GM12878 (cell line): ENCODE measurements around the gene ATRNL1. TPM values are rescaled to one million over a fixed set of nuclear protein-coding genes. Genes with fewer than 3 reads are reported as not detected.

Experiments
- ATAC-seq: fragments of 200-7000 bp; cut with Tn5 transposase; 3 replicates; pipeline ENCODE4 v1.9.1; 2020; ENCODE audit warnings: mild to moderate bottlenecking, moderate library complexity
- BruUV-seq: library from RNA; stranded (reverse); fragments of 400-500 nt; replicated peaks from 2 replicates; lab custom pipeline; 2021; lab: Mats Ljungman, UMichigan
- CTCF ChIA-PET: fragments of 300-600 bp; sonication (Branson Sonifier 250); formaldehyde crosslinking; extraction: SDS; loops from one replicate; lab custom pipeline; 2021; ENCODE audit warnings: inconsistent platforms; lab: Yijun Ruan, JAX
- POLR2A ChIA-PET: fragments of 350-600 bp; formaldehyde crosslinking; extraction: SDS; loops from one replicate; lab custom pipeline; 2021; ENCODE audit warnings: inconsistent platforms; lab: Charles Lee
- RAD21 ChIA-PET: fragments of 300-600 bp; sonication (Branson Sonifier 250); formaldehyde crosslinking; loops from one replicate; lab custom pipeline; 2023; ENCODE audit warnings: antibody characterized with exemption; ENCODE audit not compliant: unreplicated experiment; lab: Charles Lee
- SMC1A ChIA-PET: fragments of 300-600 bp; sonication (Branson Sonifier 250); formaldehyde crosslinking; loops from one replicate; lab custom pipeline; 2023; ENCODE audit not compliant: unreplicated experiment, uncharacterized antibody; lab: Charles Lee
- DNase-seq: peaks from one replicate; pipeline ENCODE4 v3.0.0-alpha.2; 2011; ENCODE audit warnings: low read depth, low spot score
- FAIRE-seq: peaks from 3 replicates; lab custom pipeline; 2011; peaks lifted over from hg19 to GRCh38; lab: Jason Lieb, UNC
- H2AFZ ChIP-seq: 2 replicates; pipeline ENCODE4 v1.6.0; 2011; ENCODE audit warnings: low read depth, low read length, control low read depth; ENCODE audit not compliant: control insufficient read depth
- H3K27ac ChIP-seq: 2 replicates; pipeline ENCODE4 v1.5.1; 2011; ENCODE audit warnings: control low read depth; ENCODE audit not compliant: control insufficient read depth, insufficient read depth
- H3K27me3 ChIP-seq, 2 experiments: replicated peaks in 1 of 2; 2 replicates each; pipeline versions ENCODE4 v1.6.0 to v1.6.1; 2011; ENCODE audit warnings: low read length in 1 of 2; ENCODE audit not compliant: control insufficient read depth in 2 of 2, insufficient read depth in 2 of 2
- H3K36me3 ChIP-seq, 2 experiments: 2 replicates each; pipeline ENCODE4 v1.5.1; 2011; ENCODE audit warnings: low read length in 1 of 2; ENCODE audit not compliant: control insufficient read depth in 2 of 2, insufficient read depth in 2 of 2
- H3K4me1 ChIP-seq: 2 replicates; pipeline ENCODE4 v1.6.1; 2011; ENCODE audit warnings: mild to moderate bottlenecking, low read length, moderate library complexity, mixed read lengths; ENCODE audit not compliant: control insufficient read depth, insufficient read depth
- H3K4me2 ChIP-seq: 2 replicates; pipeline ENCODE4 v1.6.0; 2011; ENCODE audit warnings: control low read depth; ENCODE audit not compliant: control insufficient read depth, insufficient read depth
- H3K4me3 ChIP-seq: fragments of 200-600 bp; sonication (generic); 2 replicates; pipeline ENCODE4 v1.5.1; 2016
- H3K79me2 ChIP-seq: 2 replicates; pipeline ENCODE4 v1.6.0; 2011; ENCODE audit warnings: low read length; ENCODE audit not compliant: control insufficient read depth, insufficient read depth
- H3K9ac ChIP-seq: 2 replicates; pipeline ENCODE4 v1.8.0; 2011; ENCODE audit warnings: low read length, control low read depth, mixed read lengths; ENCODE audit not compliant: control insufficient read depth, insufficient read depth
- H3K9me3 ChIP-seq: replicated peaks from 3 replicates; pipeline ENCODE4 v1.5.1; 2011; ENCODE audit warnings: mild to moderate bottlenecking, low read length; ENCODE audit not compliant: control insufficient read depth, insufficient read depth
- H4K20me1 ChIP-seq: 2 replicates; pipeline ENCODE4 v1.6.0; 2011; ENCODE audit not compliant: control insufficient read depth, insufficient read depth
- CEBPB ChIP-seq, 2 experiments: fragments of 150-350 bp in 1 of 2; IDR thresholded peaks; 2 replicates each; pipeline ENCODE4 v1.6.1; 2012 to 2014; ENCODE audit warnings: low read depth in 2 of 2, low read length in 2 of 2, borderline replicate concordance in 1 of 2, inconsistent platforms in 1 of 2
- HDAC2 ChIP-seq: fragments of 200-600 bp; sonication (generic); IDR thresholded peaks from 2 replicates; pipeline ENCODE4 v1.6.1; 2017
- MXI1 ChIP-seq: fragments of 150-350 bp; IDR thresholded peaks from 2 replicates; pipeline ENCODE4 v1.6.1; 2011; ENCODE audit warnings: low read depth, mild to moderate bottlenecking, inconsistent platforms, low read length, improper control_type of control experiment
- SREBF1 ChIP-seq: IDR thresholded peaks from 2 replicates; pipeline ENCODE4 v1.6.1; 2012; ENCODE audit warnings: mild to moderate bottlenecking, low read length
- SUZ12 ChIP-seq: fragments of 200-600 bp; sonication (generic); IDR thresholded peaks from one replicate; pipeline ENCODE4 v1.6.1; 2018; ENCODE audit warnings: antibody characterized with exemption, mild to moderate bottlenecking; ENCODE audit not compliant: unreplicated experiment
- YBX1 ChIP-seq: fragments of 450-650 bp; IDR thresholded peaks from 2 replicates; pipeline ENCODE4 v1.6.1; 2016; ENCODE audit warnings: antibody characterized with exemption
- WGBS: methylation state at CpG from one replicate; pipeline ENCODE4 v1.1.6; 2016; ENCODE audit warnings: low lambda C conversion rate; ENCODE audit not compliant: insufficient replicate concordance, insufficient coverage; ENCODE audit errors: missing lambda C conversion rate; 5-methylcytosine and 5-hydroxymethylcytosine counted together
- in situ Hi-C: fragments of 300-500 bp; cut with MboI; formaldehyde crosslinking; loops from 9 replicates; pipeline ENCODE4 v1.14.3; 2018; ENCODE audit warnings: mixed read lengths
- intact Hi-C: fragments of 100-400 bp; cut with micrococcal nuclease; formaldehyde crosslinking; loops from one replicate; pipeline ENCODE4 v1.14.2; 2022; ENCODE audit not compliant: unreplicated experiment
- polyA plus RNA-seq, 11 experiments: library from polyadenylated mRNA; depleted of rRNA in 4 of 11; unstranded in 6 of 11; stranded (reverse) in 5 of 11; fragments of >200 nt; fragmentation: Nextera tagmentation in 4 of 11; fragmentation: Illumina TruSeq in 1 of 11; extraction: Ambion mirVana in 4 of 11; extraction: Trizol in 1 of 11; gene quantifications; 1 replicate in 1 of 11; 2 replicates in 10 of 11; pipeline versions ENCODE4 v1.2.1 to v1.2.3, GENCODE V29; 2011 to 2016; ENCODE audit warnings: inconsistent platforms in 2 of 11, missing spikeins in 2 of 11, low read depth in 1 of 11
- total RNA-seq, 4 experiments: library from RNA; depleted of rRNA in 3 of 4; stranded (reverse); fragments of >200 nt in 3 of 4; fragmentation: Illumina TruSeq in 1 of 4; extraction: Trizol in 1 of 4; gene quantifications; 2 replicates each; pipeline versions ENCODE4 v1.2.1 to v1.2.3, GENCODE V29; 2013 to 2021
- TF ChIP-seq, protein P1 (sequence below): IDR thresholded peaks from 2 replicates; pipeline ENCODE4 v1.6.1; 2012; ENCODE audit warnings: low read length, inconsistent platforms
- TF ChIP-seq, protein P2 (sequence below): fragments of 450-650 bp; IDR thresholded peaks from 2 replicates; pipeline ENCODE4 v1.6.1; 2017; ENCODE audit warnings: mild to moderate bottlenecking, moderate library complexity

The ATRNL1 gene
- total and polyA plus RNA-seq, 10 of the 15 experiments (the other 5 are each of a cell fraction or from before 2014, with no cell fraction given), result 0.03 to 1.4 (median 0.34) TPM

DNA sequence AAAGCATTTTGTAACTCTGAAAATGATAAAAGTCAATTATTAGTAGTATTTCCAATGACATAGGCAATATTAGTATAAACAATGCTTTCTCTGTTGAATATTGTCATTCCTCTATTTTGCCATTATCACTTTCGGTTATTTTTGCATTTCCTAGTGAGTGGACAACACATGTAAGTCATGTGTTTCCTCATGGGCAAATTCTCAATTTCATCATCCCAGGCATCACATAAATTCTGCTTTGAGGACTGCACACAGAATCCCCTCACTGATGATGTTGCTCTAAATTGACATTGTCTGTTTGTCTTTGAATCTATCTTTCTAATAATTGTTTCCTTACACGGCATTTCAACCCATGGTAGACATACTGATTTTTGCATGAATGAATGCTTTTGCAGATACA is 842.6 kb downstream of the ATRNL1 start:
- RAD21 ChIA-PET, result no interaction called here
- FAIRE-seq (no peak), ATAC-seq (no peak), DNase-seq (no peak)
- H3K4me2 ChIP-seq, result no peak overlapping the region
- BruUV-seq, result no TSS peak
- in situ Hi-C loops (no loop called here), intact Hi-C loops (no loop called here)
- H3K9me3 ChIP-seq, result no peaks in the 10 kb centered on the region
- no peaks in the 10 kb centered on the region for H3K79me2 ChIP-seq
- H3K4me3 ChIP-seq, result no peak overlapping the region
- no peak overlapping the region for H3K27ac ChIP-seq
- POLR2A ChIA-PET, result no interaction called here
- 57% methylated on average over 2 of the region's 2 CpGs for WGBS
- no peak overlapping the region for H3K9ac ChIP-seq
- H3K27me3 ChIP-seq, result no peaks in the 10 kb centered on the region; a peak in 1 of 4 replicates
- no peaks in the 10 kb centered on the region for H4K20me1 ChIP-seq
- SMC1A ChIA-PET, result no interaction called here
- CTCF ChIA-PET, result no interaction called here
- H3K4me1 ChIP-seq, result no peaks in the 10 kb centered on the region
- no peaks in the 10 kb centered on the region for H3K36me3 ChIP-seq
- TF ChIP-seq, protein P1, sequence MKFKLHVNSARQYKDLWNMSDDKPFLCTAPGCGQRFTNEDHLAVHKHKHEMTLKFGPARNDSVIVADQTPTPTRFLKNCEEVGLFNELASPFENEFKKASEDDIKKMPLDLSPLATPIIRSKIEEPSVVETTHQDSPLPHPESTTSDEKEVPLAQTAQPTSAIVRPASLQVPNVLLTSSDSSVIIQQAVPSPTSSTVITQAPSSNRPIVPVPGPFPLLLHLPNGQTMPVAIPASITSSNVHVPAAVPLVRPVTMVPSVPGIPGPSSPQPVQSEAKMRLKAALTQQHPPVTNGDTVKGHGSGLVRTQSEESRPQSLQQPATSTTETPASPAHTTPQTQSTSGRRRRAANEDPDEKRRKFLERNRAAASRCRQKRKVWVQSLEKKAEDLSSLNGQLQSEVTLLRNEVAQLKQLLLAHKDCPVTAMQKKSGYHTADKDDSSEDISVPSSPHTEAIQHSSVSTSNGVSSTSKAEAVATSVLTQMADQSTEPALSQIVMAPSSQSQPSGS, result no peak
- TF ChIP-seq SUZ12 (no peak), HDAC2 (no peak), CEBPB (IDR thresholded peaks at IDR 0.05; ENCODE audit: borderline replicate concordance in 1 of 2, low read depth in 2 of 2, low read length in 2 of 2) (no peak), YBX1 (no peak), SREBF1 (no peak), MXI1 (no peak)
- TF ChIP-seq, protein P2, sequence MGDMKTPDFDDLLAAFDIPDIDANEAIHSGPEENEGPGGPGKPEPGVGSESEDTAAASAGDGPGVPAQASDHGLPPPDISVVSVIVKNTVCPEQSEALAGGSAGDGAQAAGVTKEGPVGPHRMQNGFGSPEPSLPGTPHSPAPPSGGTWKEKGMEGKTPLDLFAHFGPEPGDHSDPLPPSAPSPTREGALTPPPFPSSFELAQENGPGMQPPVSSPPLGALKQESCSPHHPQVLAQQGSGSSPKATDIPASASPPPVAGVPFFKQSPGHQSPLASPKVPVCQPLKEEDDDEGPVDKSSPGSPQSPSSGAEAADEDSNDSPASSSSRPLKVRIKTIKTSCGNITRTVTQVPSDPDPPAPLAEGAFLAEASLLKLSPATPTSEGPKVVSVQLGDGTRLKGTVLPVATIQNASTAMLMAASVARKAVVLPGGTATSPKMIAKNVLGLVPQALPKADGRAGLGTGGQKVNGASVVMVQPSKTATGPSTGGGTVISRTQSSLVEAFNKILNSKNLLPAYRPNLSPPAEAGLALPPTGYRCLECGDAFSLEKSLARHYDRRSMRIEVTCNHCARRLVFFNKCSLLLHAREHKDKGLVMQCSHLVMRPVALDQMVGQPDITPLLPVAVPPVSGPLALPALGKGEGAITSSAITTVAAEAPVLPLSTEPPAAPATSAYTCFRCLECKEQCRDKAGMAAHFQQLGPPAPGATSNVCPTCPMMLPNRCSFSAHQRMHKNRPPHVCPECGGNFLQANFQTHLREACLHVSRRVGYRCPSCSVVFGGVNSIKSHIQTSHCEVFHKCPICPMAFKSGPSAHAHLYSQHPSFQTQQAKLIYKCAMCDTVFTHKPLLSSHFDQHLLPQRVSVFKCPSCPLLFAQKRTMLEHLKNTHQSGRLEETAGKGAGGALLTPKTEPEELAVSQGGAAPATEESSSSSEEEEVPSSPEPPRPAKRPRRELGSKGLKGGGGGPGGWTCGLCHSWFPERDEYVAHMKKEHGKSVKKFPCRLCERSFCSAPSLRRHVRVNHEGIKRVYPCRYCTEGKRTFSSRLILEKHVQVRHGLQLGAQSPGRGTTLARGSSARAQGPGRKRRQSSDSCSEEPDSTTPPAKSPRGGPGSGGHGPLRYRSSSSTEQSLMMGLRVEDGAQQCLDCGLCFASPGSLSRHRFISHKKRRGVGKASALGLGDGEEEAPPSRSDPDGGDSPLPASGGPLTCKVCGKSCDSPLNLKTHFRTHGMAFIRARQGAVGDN, result no peak
- no peak overlapping the region for H2AFZ ChIP-seq
